ENCODE results near the gene EDC3. TPM values are rescaled to one million over a fixed set of nuclear protein-coding genes. Genes with fewer than 3 reads are reported as not detected.

The EDC3 gene
- polyA plus RNA-seq, 2 donors, result 12.2 to 14.5 TPM

- H3K36me3 ChIP-seq (ENCODE audit: control insufficient read depth in 2 of 2, insufficient read depth in 2 of 2, low read length in 1 of 2), result no peaks in the 10 kb centered on the region
- H3K4me3 ChIP-seq (ENCODE audit: low read depth in 1 of 2, low read length in 2 of 2), result no peak overlapping the region
- no peak overlapping the region for H3K27ac ChIP-seq (ENCODE audit: low read depth in 2 of 2, low read length in 1 of 2)
- 57 to 66% methylated on average over 7 of the region's 7 CpGs for WGBS, 2 donors
- no peaks in the 10 kb centered on the region for H3K9me3 ChIP-seq (ENCODE audit: control insufficient read depth in 2 of 2, insufficient read depth in 1 of 2, low read depth in 1 of 2, low read length in 1 of 2)
- H3K4me1 ChIP-seq (ENCODE audit: control insufficient read depth in 2 of 2, insufficient read depth in 2 of 2, low read length in 1 of 2), result peaks cover 2 to 9% of the 10 kb centered on the region in 2 donors
- no peaks in the 10 kb centered on the region for H3K27me3 ChIP-seq (ENCODE audit: control insufficient read depth in 1 of 2, insufficient read depth in 2 of 2, low read length in 2 of 2)
These were observed 31.9 kb upstream of the EDC3 start for GRCh38 chr15:74727727-74728126.

DNA sequence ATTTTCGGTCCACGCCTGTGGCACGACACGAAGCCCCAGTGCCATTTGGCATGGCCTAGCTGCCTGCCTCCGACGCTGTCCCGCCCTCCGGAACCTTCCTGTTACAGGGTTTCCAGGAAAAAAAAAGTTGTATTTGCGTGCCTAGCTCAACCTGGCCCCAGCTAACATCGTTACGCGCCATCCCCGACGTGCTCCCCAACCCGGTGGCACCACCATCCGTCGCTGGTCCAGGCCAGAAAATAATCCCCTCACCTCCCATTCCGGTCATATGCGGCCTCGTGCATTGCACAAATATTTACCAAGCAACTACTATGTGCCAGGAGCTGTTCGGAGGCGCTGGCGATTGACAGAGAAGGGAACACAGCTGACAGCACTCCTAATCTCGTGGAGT lies 30.9 kb upstream of the EDC3 start:
- Histone ChIP-seq H3K9me3 (ENCODE audit: control insufficient read depth in 2 of 2, insufficient read depth in 1 of 2, low read depth in 1 of 2, low read length in 1 of 2) (no peaks in the 10 kb centered on the region), H3K27ac (ENCODE audit: low read depth in 2 of 2, low read length in 1 of 2) (no peak overlapping the region), H3K27me3 (ENCODE audit: control insufficient read depth in 1 of 2, insufficient read depth in 2 of 2, low read length in 2 of 2) (no peaks in the 10 kb centered on the region), H3K4me1 (ENCODE audit: control insufficient read depth in 2 of 2, insufficient read depth in 2 of 2, low read length in 1 of 2) (peaks cover 2 to 9% of the 10 kb centered on the region in 2 donors), H3K4me3 (ENCODE audit: low read depth in 1 of 2, low read length in 2 of 2) (peak overlapping the region; percentile 45 to 48), H3K36me3 (ENCODE audit: control insufficient read depth in 2 of 2, insufficient read depth in 2 of 2, low read length in 1 of 2) (no peaks in the 10 kb centered on the region)
- WGBS, 2 donors, result 21 to 24% methylated on average over 22 to 24 of the region's 24 CpGs

GRCh38 chr15:74725845-74726773 lies 30.3 kb upstream of the EDC3 start:
- Histone ChIP-seq H3K27me3 (ENCODE audit: control insufficient read depth in 1 of 2, insufficient read depth in 2 of 2, low read length in 2 of 2) (no peaks in the 10 kb centered on the region), H3K9me3 (ENCODE audit: control insufficient read depth in 2 of 2, insufficient read depth in 1 of 2, low read depth in 1 of 2, low read length in 1 of 2) (no peaks in the 10 kb centered on the region), H3K4me3 (ENCODE audit: low read depth in 1 of 2, low read length in 2 of 2) (peak overlapping the region; percentile 45 to 48), H3K27ac (ENCODE audit: low read depth in 2 of 2, low read length in 1 of 2) (peak overlapping the region in 1 of 2 donors; percentile 62), H3K36me3 (ENCODE audit: control insufficient read depth in 2 of 2, insufficient read depth in 2 of 2, low read length in 1 of 2) (no peaks in the 10 kb centered on the region), H3K4me1 (ENCODE audit: control insufficient read depth in 2 of 2, insufficient read depth in 2 of 2, low read length in 1 of 2) (peaks cover 2 to 9% of the 10 kb centered on the region in 2 donors)
- WGBS, 2 donors, result 2% methylated on average over 75 to 86 of the region's 86 CpGs

- peak within 1 kb of the TSS; percentile 45 to 48 for H3K4me3 ChIP-seq (ENCODE audit: low read depth in 1 of 2, low read length in 2 of 2)
- WGBS, 2 donors, result 1 to 2% methylated on average over 10 of the region's 10 CpGs
- peaks cover 2 to 9% of the 10 kb centered on the region in 2 donors for H3K4me1 ChIP-seq (ENCODE audit: control insufficient read depth in 2 of 2, insufficient read depth in 2 of 2, low read length in 1 of 2)
- no peaks in the 10 kb centered on the region for H3K36me3 ChIP-seq (ENCODE audit: control insufficient read depth in 2 of 2, insufficient read depth in 2 of 2, low read length in 1 of 2)
- no peaks in the 10 kb centered on the region for H3K9me3 ChIP-seq (ENCODE audit: control insufficient read depth in 2 of 2, insufficient read depth in 1 of 2, low read depth in 1 of 2, low read length in 1 of 2)
- peak within 1 kb of the TSS in 1 of 2 donors; percentile 62 for H3K27ac ChIP-seq (ENCODE audit: low read depth in 2 of 2, low read length in 1 of 2)
- H3K27me3 ChIP-seq (ENCODE audit: control insufficient read depth in 1 of 2, insufficient read depth in 2 of 2, low read length in 2 of 2), result no peaks in the 10 kb centered on the region
These were observed 29.5 kb upstream of the EDC3 start, which contains the start of gene CYP1A1 for GRCh38 chr15:74725225-74725774. Gene CYP1A1, minus strand, starts transcription at chr15:74725528. Its CDS starts 2,431 bp downstream, at chr15:74723097.

GRCh38 chr15:74724570-74725224 lies 28.9 kb upstream of the EDC3 start:
- Histone ChIP-seq H3K27ac (ENCODE audit: low read depth in 2 of 2, low read length in 1 of 2) (no peak overlapping the region), H3K4me1 (ENCODE audit: control insufficient read depth in 2 of 2, insufficient read depth in 2 of 2, low read length in 1 of 2) (peaks cover 2 to 9% of the 10 kb centered on the region in 2 donors), H3K4me3 (ENCODE audit: low read depth in 1 of 2, low read length in 2 of 2) (no peak overlapping the region), H3K9me3 (ENCODE audit: control insufficient read depth in 2 of 2, insufficient read depth in 1 of 2, low read depth in 1 of 2, low read length in 1 of 2) (no peaks in the 10 kb centered on the region), H3K27me3 (ENCODE audit: control insufficient read depth in 1 of 2, insufficient read depth in 2 of 2, low read length in 2 of 2) (no peaks in the 10 kb centered on the region), H3K36me3 (ENCODE audit: control insufficient read depth in 2 of 2, insufficient read depth in 2 of 2, low read length in 1 of 2) (no peaks in the 10 kb centered on the region)

- Histone ChIP-seq H3K4me3 (ENCODE audit: low read depth in 1 of 2, low read length in 2 of 2) (no peak overlapping the region), H3K36me3 (ENCODE audit: control insufficient read depth in 2 of 2, insufficient read depth in 2 of 2, low read length in 1 of 2) (no peaks in the 10 kb centered on the region), H3K27me3 (ENCODE audit: control insufficient read depth in 1 of 2, insufficient read depth in 2 of 2, low read length in 2 of 2) (no peaks in the 10 kb centered on the region), H3K9me3 (ENCODE audit: control insufficient read depth in 2 of 2, insufficient read depth in 1 of 2, low read depth in 1 of 2, low read length in 1 of 2) (no peaks in the 10 kb centered on the region), H3K27ac (ENCODE audit: low read depth in 2 of 2, low read length in 1 of 2) (no peak overlapping the region), H3K4me1 (ENCODE audit: control insufficient read depth in 2 of 2, insufficient read depth in 2 of 2, low read length in 1 of 2) (peaks cover 2 to 9% of the 10 kb centered on the region in 2 donors)
- 74 to 83% methylated on average over 1 of the region's 1 CpG for WGBS, 2 donors
These were observed 28.0 kb upstream of the EDC3 start for GRCh38 chr15:74723754-74724334.

DNA sequence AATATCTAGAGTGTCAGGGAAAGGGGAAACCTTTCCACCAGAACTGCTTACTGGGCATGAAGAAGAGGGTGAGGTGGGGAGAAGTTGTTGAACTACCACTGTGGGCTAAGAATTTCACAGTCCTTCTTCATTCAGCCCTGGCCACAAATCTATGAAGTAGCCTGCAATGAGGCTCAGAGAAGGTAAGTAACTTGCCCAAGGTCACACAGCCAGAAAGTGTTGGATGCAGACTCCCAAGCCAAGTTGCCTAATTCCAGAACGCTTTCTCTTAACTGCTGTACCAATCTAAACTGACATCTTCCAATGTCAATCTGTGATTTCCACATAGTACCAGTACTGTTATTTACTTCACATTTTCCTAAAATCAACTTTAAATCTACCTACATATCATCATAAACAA lies 27.4 kb upstream of the EDC3 start:
- H3K4me3 ChIP-seq (ENCODE audit: low read depth in 1 of 2, low read length in 2 of 2), result no peak overlapping the region
- WGBS, 2 donors, result 60 to 73% methylated on average over 1 of the region's 1 CpG
- H3K4me1 ChIP-seq (ENCODE audit: control insufficient read depth in 2 of 2, insufficient read depth in 2 of 2, low read length in 1 of 2), result peaks cover 2 to 9% of the 10 kb centered on the region in 2 donors
- no peak overlapping the region for H3K27ac ChIP-seq (ENCODE audit: low read depth in 2 of 2, low read length in 1 of 2)
- H3K9me3 ChIP-seq (ENCODE audit: control insufficient read depth in 2 of 2, insufficient read depth in 1 of 2, low read depth in 1 of 2, low read length in 1 of 2), result no peaks in the 10 kb centered on the region
- H3K27me3 ChIP-seq (ENCODE audit: control insufficient read depth in 1 of 2, insufficient read depth in 2 of 2, low read length in 2 of 2), result no peaks in the 10 kb centered on the region
- H3K36me3 ChIP-seq (ENCODE audit: control insufficient read depth in 2 of 2, insufficient read depth in 2 of 2, low read length in 1 of 2), result no peaks in the 10 kb centered on the region

- Histone ChIP-seq H3K27me3 (ENCODE audit: control insufficient read depth in 1 of 2, insufficient read depth in 2 of 2, low read length in 2 of 2) (no peaks in the 10 kb centered on the region), H3K9me3 (ENCODE audit: control insufficient read depth in 2 of 2, insufficient read depth in 1 of 2, low read depth in 1 of 2, low read length in 1 of 2) (no peaks in the 10 kb centered on the region), H3K4me3 (ENCODE audit: low read depth in 1 of 2, low read length in 2 of 2) (no peak overlapping the region), H3K27ac (ENCODE audit: low read depth in 2 of 2, low read length in 1 of 2) (no peak overlapping the region), H3K36me3 (ENCODE audit: control insufficient read depth in 2 of 2, insufficient read depth in 2 of 2, low read length in 1 of 2) (no peaks in the 10 kb centered on the region), H3K4me1 (ENCODE audit: control insufficient read depth in 2 of 2, insufficient read depth in 2 of 2, low read length in 1 of 2) (peaks cover 2 to 9% of the 10 kb centered on the region in 2 donors)
- 85 to 91% methylated on average over 13 of the region's 13 CpGs for WGBS, 2 donors
These were observed 26.8 kb upstream of the EDC3 start for GRCh38 chr15:74722591-74722990.

- H3K4me1 ChIP-seq (ENCODE audit: control insufficient read depth in 2 of 2, insufficient read depth in 2 of 2, low read length in 1 of 2), result no peaks in the 10 kb centered on the region
- no peak overlapping the region for H3K27ac ChIP-seq (ENCODE audit: low read depth in 2 of 2, low read length in 1 of 2)
- no peaks in the 10 kb centered on the region for H3K36me3 ChIP-seq (ENCODE audit: control insufficient read depth in 2 of 2, insufficient read depth in 2 of 2, low read length in 1 of 2)
- no peaks in the 10 kb centered on the region for H3K9me3 ChIP-seq (ENCODE audit: control insufficient read depth in 2 of 2, insufficient read depth in 1 of 2, low read depth in 1 of 2, low read length in 1 of 2)
- H3K4me3 ChIP-seq (ENCODE audit: low read depth in 1 of 2, low read length in 2 of 2), result no peak overlapping the region
- 82% methylated on average over 5 of the region's 5 CpGs for WGBS, 2 donors
- no peaks in the 10 kb centered on the region for H3K27me3 ChIP-seq (ENCODE audit: control insufficient read depth in 1 of 2, insufficient read depth in 2 of 2, low read length in 2 of 2)
These were observed 20.8 kb upstream of the EDC3 start for GRCh38 chr15:74716651-74717050.
